ENCODE data around the gene CTSV.
"Not testable (repeated sequence)": the region's sequence is repeated elsewhere in the genome, so short reads cannot be mapped to it uniquely, and the experiment has no call there.

GRCh38 chr9:96989747-96990318, 49.1 kb downstream of the CTSV start:
- TF ChIP-seq, protein P1, sequence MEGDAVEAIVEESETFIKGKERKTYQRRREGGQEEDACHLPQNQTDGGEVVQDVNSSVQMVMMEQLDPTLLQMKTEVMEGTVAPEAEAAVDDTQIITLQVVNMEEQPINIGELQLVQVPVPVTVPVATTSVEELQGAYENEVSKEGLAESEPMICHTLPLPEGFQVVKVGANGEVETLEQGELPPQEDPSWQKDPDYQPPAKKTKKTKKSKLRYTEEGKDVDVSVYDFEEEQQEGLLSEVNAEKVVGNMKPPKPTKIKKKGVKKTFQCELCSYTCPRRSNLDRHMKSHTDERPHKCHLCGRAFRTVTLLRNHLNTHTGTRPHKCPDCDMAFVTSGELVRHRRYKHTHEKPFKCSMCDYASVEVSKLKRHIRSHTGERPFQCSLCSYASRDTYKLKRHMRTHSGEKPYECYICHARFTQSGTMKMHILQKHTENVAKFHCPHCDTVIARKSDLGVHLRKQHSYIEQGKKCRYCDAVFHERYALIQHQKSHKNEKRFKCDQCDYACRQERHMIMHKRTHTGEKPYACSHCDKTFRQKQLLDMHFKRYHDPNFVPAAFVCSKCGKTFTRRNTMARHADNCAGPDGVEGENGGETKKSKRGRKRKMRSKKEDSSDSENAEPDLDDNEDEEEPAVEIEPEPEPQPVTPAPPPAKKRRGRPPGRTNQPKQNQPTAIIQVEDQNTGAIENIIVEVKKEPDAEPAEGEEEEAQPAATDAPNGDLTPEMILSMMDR (IDR thresholded peaks at IDR 0.05; ENCODE audit: low read depth, low read length, poor library complexity, severe bottlenecking): not testable (repeated sequence)
- TF ChIP-seq EZH2phosphoT487 (IDR thresholded peaks at IDR 0.05; ENCODE audit: borderline replicate concordance, low read length): not testable (repeated sequence)

Measured in DOHH2 (cell line).